PC-9 (cell line): Measurements from ENCODE around the gene OTULIN. TPM values are rescaled to one million over a fixed set of nuclear protein-coding genes. Genes with fewer than 3 reads are reported as not detected.

Source experiments
- BruUV-seq: library from RNA; stranded (reverse); fragments of 400-500 nt; replicated peaks from 2 replicates; lab custom pipeline; 2021; lab: Mats Ljungman, UMichigan
- CTCF ChIA-PET: fragments of 300-600 bp; sonication (Branson Sonifier 250); formaldehyde crosslinking; loops from one replicate; lab custom pipeline; 2022; ENCODE audit warnings: antibody characterized with exemption; lab: Charles Lee
- POLR2A ChIA-PET: fragments of 300-600 bp; sonication (Branson Sonifier 250); formaldehyde crosslinking; loops from one replicate; lab custom pipeline; 2022; ENCODE audit warnings: antibody characterized with exemption; ENCODE audit not compliant: unreplicated experiment; lab: Charles Lee
- DNase-seq, 2 experiments: peaks; one replicate each; pipeline versions ENCODE4 v3.0.0 to v3.0.0-alpha.2; 2015 to 2022; ENCODE audit warnings: mixed read lengths in 1 of 2
- H2AFZ ChIP-seq: fragments of 200-600 bp; sonication (generic); 2 replicates; pipeline ENCODE4 v1.8.1; 2017; ENCODE audit warnings: antibody characterized with exemption
- H3F3A ChIP-seq: fragments of 200-600 bp; sonication (generic); 2 replicates; pipeline ENCODE4 v1.8.1; 2017; ENCODE audit warnings: antibody characterized with exemption, mild to moderate bottlenecking, low read depth; ENCODE audit not compliant: insufficient read depth
- H3K27ac ChIP-seq: fragments of 200-600 bp; sonication (generic); 2 replicates; pipeline ENCODE4 v1.6.1; 2016; ENCODE audit warnings: mixed run types
- H3K27me3 ChIP-seq: fragments of 200-600 bp; sonication (generic); 2 replicates; pipeline ENCODE4 v1.6.1; 2016; ENCODE audit warnings: low read depth, mixed run types; ENCODE audit not compliant: insufficient read depth
- H3K36me3 ChIP-seq: fragments of 200-600 bp; sonication (generic); 2 replicates; pipeline ENCODE4 v1.6.1; 2016; ENCODE audit warnings: low read depth, mixed run types
- H3K4me1 ChIP-seq: fragments of 200-600 bp; sonication (generic); replicated peaks from 2 replicates; pipeline ENCODE4 v1.6.1; 2016; ENCODE audit warnings: mixed run types; ENCODE audit not compliant: insufficient read depth
- H3K4me2 ChIP-seq: fragments of 200-600 bp; sonication (generic); 2 replicates; pipeline ENCODE4 v1.6.1; 2017; ENCODE audit warnings: mixed run types
- H3K4me3 ChIP-seq: fragments of 200-600 bp; sonication (generic); 2 replicates; pipeline ENCODE4 v1.6.1; 2016; ENCODE audit warnings: mixed run types
- H3K79me2 ChIP-seq: fragments of 200-600 bp; sonication (generic); 2 replicates; pipeline ENCODE4 v1.6.1; 2017; ENCODE audit warnings: low read depth, mixed run types
- H3K9me2 ChIP-seq: fragments of 200-600 bp; sonication (generic); 2 replicates; pipeline ENCODE4 v1.8.1; 2017; ENCODE audit warnings: mild to moderate bottlenecking; ENCODE audit not compliant: insufficient read depth
- H3K9me3 ChIP-seq: fragments of 200-600 bp; sonication (generic); 2 replicates; pipeline ENCODE4 v1.8.1; 2016; ENCODE audit warnings: low read depth; ENCODE audit not compliant: insufficient read depth
- H4K20me1 ChIP-seq: fragments of 200-600 bp; sonication (generic); 2 replicates; pipeline ENCODE4 v1.8.1; 2017; ENCODE audit not compliant: insufficient read depth
- EZH2 ChIP-seq: fragments of 200-600 bp; sonication (generic); IDR thresholded peaks from 2 replicates; pipeline ENCODE4 v1.8.0; 2017; ENCODE audit warnings: antibody characterized with exemption, low read depth
- intact Hi-C: fragments of 100-400 bp; cut with micrococcal nuclease; formaldehyde crosslinking; loops from one replicate; pipeline ENCODE4 v1.10.0; 2022; ENCODE audit not compliant: unreplicated experiment
- total RNA-seq: library from RNA; stranded (reverse); gene quantifications from 2 replicates; pipeline ENCODE4 v1.2.3, GENCODE V29; 2021
- TF ChIP-seq, protein P1 (sequence below): fragments of 200-600 bp; sonication (generic); conservative IDR thresholded peaks from 2 replicates; pipeline ENCODE4 v1.6.1; 2017; ENCODE audit warnings: mixed run types, antibody characterized with exemption, mild to moderate bottlenecking, moderate library complexity

OTULIN gene
- total RNA-seq, 1 experiment from 2014 or later: 77.2 TPM

- no TSS peak for BruUV-seq
- Histone ChIP-seq H3K36me3 (no peaks in the 10 kb centered on the region), H3K4me3 (no peak overlapping the region), H3K9me2 (no peaks in the 10 kb centered on the region), H3K4me2 (no peak overlapping the region), H3K27ac (no peak overlapping the region), H3K9me3 (no peaks in the 10 kb centered on the region), H4K20me1 (no peaks in the 10 kb centered on the region), H3K4me1 (no peaks in the 10 kb centered on the region), H3K79me2 (no peaks in the 10 kb centered on the region), H3F3A (no peaks in the 10 kb centered on the region), H3K27me3 (peaks cover 14% of the 10 kb centered on the region; the same call in 1 of the 2 replicates), H2AFZ (no peak overlapping the region)
- POLR2A ChIA-PET: no interaction called here
- TF ChIP-seq, protein P1, sequence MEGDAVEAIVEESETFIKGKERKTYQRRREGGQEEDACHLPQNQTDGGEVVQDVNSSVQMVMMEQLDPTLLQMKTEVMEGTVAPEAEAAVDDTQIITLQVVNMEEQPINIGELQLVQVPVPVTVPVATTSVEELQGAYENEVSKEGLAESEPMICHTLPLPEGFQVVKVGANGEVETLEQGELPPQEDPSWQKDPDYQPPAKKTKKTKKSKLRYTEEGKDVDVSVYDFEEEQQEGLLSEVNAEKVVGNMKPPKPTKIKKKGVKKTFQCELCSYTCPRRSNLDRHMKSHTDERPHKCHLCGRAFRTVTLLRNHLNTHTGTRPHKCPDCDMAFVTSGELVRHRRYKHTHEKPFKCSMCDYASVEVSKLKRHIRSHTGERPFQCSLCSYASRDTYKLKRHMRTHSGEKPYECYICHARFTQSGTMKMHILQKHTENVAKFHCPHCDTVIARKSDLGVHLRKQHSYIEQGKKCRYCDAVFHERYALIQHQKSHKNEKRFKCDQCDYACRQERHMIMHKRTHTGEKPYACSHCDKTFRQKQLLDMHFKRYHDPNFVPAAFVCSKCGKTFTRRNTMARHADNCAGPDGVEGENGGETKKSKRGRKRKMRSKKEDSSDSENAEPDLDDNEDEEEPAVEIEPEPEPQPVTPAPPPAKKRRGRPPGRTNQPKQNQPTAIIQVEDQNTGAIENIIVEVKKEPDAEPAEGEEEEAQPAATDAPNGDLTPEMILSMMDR: no peak
- no peak for TF ChIP-seq EZH2
- CTCF ChIA-PET: no interaction called here
- intact Hi-C loops: no loop called here
- no peak for DNase-seq
Measured at GRCh38 chr5:14745753-14746152, 81.2 kb downstream of the OTULIN start.

- peaks cover 18% of the 10 kb centered on the region; the same call in 1 of the 2 replicates for H3K27me3 ChIP-seq
- H3K9me3 ChIP-seq: no peaks in the 10 kb centered on the region
- no peaks in the 10 kb centered on the region for H3F3A ChIP-seq
- CTCF ChIA-PET: no interaction called here
- no peak for TF ChIP-seq EZH2
- TF ChIP-seq, protein P1: no peak
- no peaks in the 10 kb centered on the region for H4K20me1 ChIP-seq
- H3K36me3 ChIP-seq: no peaks in the 10 kb centered on the region
- no peaks in the 10 kb centered on the region for H3K79me2 ChIP-seq
- no peak overlapping the region for H3K4me2 ChIP-seq
- DNase-seq: no peak
- H3K27ac ChIP-seq: no peak overlapping the region
- no peaks in the 10 kb centered on the region for H3K9me2 ChIP-seq
- BruUV-seq: no TSS peak
- intact Hi-C loops: no loop called here
- H2AFZ ChIP-seq: no peak overlapping the region
- no peak overlapping the region for H3K4me3 ChIP-seq
- no peaks in the 10 kb centered on the region for H3K4me1 ChIP-seq
- POLR2A ChIA-PET: no interaction called here
Measured at GRCh38 chr5:14748180-14748900, 83.8 kb downstream of the OTULIN start.

Other genes starting within 250 kb of the OTULIN start
- 4.1 and 7.1 TPM in 2 replicates for gene OTULINL, start 82.9 kb upstream of the OTULIN start, total RNA-seq
- 81.4 and 87.2 TPM in 2 replicates for gene ANKH, start 207.1 kb downstream of the OTULIN start, total RNA-seq